ENCODE results near the gene EZH1. TPM values are rescaled to one million over a fixed set of nuclear protein-coding genes. Genes with fewer than 3 reads are reported as not detected.
A peak's percentile ranks its signal among the peaks of the same experiment; 100 is the strongest.

Gene EZH1
- total and polyA plus RNA-seq, 8 donors, result 6.3 to 512 (median 29.1) TPM

GRCh38 chr17:42702446-42702845 is 42.4 kb downstream of the EZH1 start:
- DNase-seq, result no peak
- Histone ChIP-seq H3K4me3 (no peak overlapping the region), H3K4me1 (peaks cover 0 to 11% (median 3%) of the 10 kb centered on the region in 4 donors), H3K27me3 (no peaks in the 10 kb centered on the region), H3K27ac (no peak overlapping the region), H3K36me3 (peaks cover 48 to 100% (median 97%) of the 10 kb centered on the region in 4 donors), H3K9me3 (no peaks in the 10 kb centered on the region)
- TF ChIP-seq EP300 (IDR thresholded peaks at IDR 0.05) (no peak), POLR2A (IDR thresholded peaks at IDR 0.05) (no peak), POLR2AphosphoS5 (IDR thresholded peaks at IDR 0.05) (no peak), CTCF (IDR thresholded peaks at IDR 0.05) (no peak)
- 82 to 89% (median 86%) methylated on average over 11 of the region's 11 CpGs for WGBS, 5 donors
- intact Hi-C loops (cut with DNase I; ENCODE audit: low total_unique reads), result loop anchor here (10.0 kb wide), 1 partner anchor 252 kb away; no protein-coding TSS in a partner anchor

GRCh38 chr17:42700586-42701289 is 44.1 kb downstream of the EZH1 start:
- H3K36me3 ChIP-seq, result peaks cover 37 to 100% (median 97%) of the 10 kb centered on the region in 4 donors
- TF ChIP-seq EP300 (IDR thresholded peaks at IDR 0.05) (no peak), POLR2A (IDR thresholded peaks at IDR 0.05) (no peak)

GRCh38 chr17:42699415-42699740 is 45.5 kb downstream of the EZH1 start:
- no peak overlapping the region for H3K4me3 ChIP-seq
- TF ChIP-seq POLR2AphosphoS5 (IDR thresholded peaks at IDR 0.05), result no peak
- no peak for TF ChIP-seq POLR2A (IDR thresholded peaks at IDR 0.05)
- no peak for TF ChIP-seq EP300 (IDR thresholded peaks at IDR 0.05)
- no peak for TF ChIP-seq CTCF (IDR thresholded peaks at IDR 0.05)
- DNase-seq, result no peak
- 92 to 95% (median 93%) methylated on average over 4 of the region's 4 CpGs for WGBS, 5 donors
- no peaks in the 10 kb centered on the region for H3K9me3 ChIP-seq
- H3K27ac ChIP-seq, result peak overlapping the region in 2 of 5 donors; percentile 20 to 29
- H3K4me1 ChIP-seq, result peaks cover 0 to 11% (median 3%) of the 10 kb centered on the region in 4 donors
- H3K36me3 ChIP-seq, result peaks cover 27 to 100% (median 97%) of the 10 kb centered on the region in 4 donors
- intact Hi-C loops (cut with DNase I; ENCODE audit: low total_unique reads), result no loop called here
- no peaks in the 10 kb centered on the region for H3K27me3 ChIP-seq

More at GRCh38 chr17:42700586-42701289, 44.1 kb downstream of the EZH1 start:
- intact Hi-C loops (cut with DNase I; ENCODE audit: low total_unique reads), result loop anchor here (10.0 kb wide), 1 partner anchor 254 kb away; no protein-coding TSS in a partner anchor
- Histone ChIP-seq H3K9me3 (no peaks in the 10 kb centered on the region), H3K4me3 (no peak overlapping the region), H3K27ac (no peak overlapping the region), H3K4me1 (peaks cover 0 to 11% (median 3%) of the 10 kb centered on the region in 4 donors), H3K27me3 (no peaks in the 10 kb centered on the region)
- no peak for DNase-seq
- WGBS, 5 donors, result 74 to 85% (median 81%) methylated on average over 9 to 10 of the region's 10 CpGs

GRCh38 chr17:42698736-42699414 is 46.0 kb downstream of the EZH1 start:
- TF ChIP-seq CTCF (IDR thresholded peaks at IDR 0.05) (no peak), POLR2A (IDR thresholded peaks at IDR 0.05) (no peak), POLR2AphosphoS5 (IDR thresholded peaks at IDR 0.05) (no peak), EP300 (IDR thresholded peaks at IDR 0.05) (no peak)
- peak overlapping the region in 2 of 5 donors; percentile 20 to 29 for H3K27ac ChIP-seq
- H3K36me3 ChIP-seq, result peaks cover 27 to 99% (median 97%) of the 10 kb centered on the region in 4 donors
- DNase-seq, result peak in 1 of 2 donors; percentile 72
- intact Hi-C loops (cut with DNase I; ENCODE audit: low total_unique reads), result no loop called here
- no peak overlapping the region for H3K4me3 ChIP-seq
- peaks cover 0 to 11% (median 3%) of the 10 kb centered on the region in 4 donors for H3K4me1 ChIP-seq
- no peaks in the 10 kb centered on the region for H3K9me3 ChIP-seq
- WGBS, 5 donors, result 42 to 73% (median 61%) methylated on average over 1 to 2 of the region's 2 CpGs
- no peaks in the 10 kb centered on the region for H3K27me3 ChIP-seq
